HG02798 (cell line): ENCODE data around the gene MACROD2.
"Not testable (repeated sequence)": the region's sequence is repeated elsewhere in the genome, so short reads cannot be mapped to it uniquely, and the experiment has no call there.

Source experiments
- ATAC-seq: cut with Tn5 transposase; IDR thresholded peaks from one replicate; pipeline ENCODE4 v1.9.1; 2021; ENCODE audit warnings: mild to moderate bottlenecking; ENCODE audit not compliant: unreplicated experiment, poor library complexity

The MACROD2 gene

DNA sequence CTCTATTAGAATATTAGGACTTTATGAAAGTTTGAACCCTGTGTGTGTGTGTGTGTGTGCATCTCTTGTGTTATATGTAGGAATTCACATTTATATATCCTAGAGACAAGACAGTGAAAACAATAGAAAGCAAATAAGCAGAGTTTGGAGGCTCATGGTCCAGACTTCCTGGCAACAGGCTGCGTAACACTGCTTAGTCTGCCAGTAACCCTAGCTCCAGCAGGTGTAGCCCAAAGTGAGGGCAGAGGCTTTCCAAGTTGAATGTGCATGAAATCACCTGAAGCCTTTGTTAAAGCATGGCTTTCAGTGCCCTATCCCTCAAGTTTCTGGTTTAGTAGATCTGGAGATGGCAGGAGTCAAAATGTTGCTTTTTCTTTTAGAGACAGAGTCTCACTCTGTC lies 2008.0 kb downstream of the MACROD2 start:
- ATAC-seq = no peak

DNA sequence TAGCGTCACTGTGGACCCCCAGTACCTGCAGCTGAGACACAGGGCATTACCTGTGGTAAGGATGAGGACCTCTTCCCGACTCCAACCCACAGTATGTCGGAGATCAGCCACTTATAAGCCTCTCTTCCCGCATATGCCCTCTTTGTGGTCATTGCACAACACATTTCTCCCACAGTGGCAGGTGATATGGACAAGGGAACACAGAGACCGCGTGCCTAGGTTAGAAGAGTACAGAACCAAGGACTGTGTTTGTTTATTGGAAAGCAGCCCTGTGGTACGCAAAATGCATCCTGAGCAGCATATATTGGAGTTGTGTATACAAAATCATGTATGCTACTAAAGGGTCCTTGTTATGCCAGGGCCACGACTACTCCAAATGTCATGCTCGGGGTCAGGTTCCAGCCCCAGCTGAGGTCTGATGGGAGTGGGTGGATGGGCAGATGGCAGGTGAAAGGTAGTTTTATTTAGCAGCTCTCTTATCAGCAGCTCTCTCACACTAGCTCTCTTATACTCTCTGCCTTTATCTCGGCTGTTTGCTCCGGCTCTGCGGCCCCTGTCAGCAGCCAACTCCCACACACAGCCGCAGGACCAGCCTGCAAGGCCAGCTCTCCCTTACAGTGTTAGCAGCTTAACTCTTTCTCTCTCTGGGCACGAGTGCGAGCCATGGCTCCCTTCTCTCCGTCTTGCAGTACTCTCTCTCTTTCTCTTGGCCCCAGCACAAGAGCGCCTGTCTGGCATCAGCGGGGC lies 2009.0 kb downstream of the MACROD2 start:
- ATAC-seq = no peak

DNA sequence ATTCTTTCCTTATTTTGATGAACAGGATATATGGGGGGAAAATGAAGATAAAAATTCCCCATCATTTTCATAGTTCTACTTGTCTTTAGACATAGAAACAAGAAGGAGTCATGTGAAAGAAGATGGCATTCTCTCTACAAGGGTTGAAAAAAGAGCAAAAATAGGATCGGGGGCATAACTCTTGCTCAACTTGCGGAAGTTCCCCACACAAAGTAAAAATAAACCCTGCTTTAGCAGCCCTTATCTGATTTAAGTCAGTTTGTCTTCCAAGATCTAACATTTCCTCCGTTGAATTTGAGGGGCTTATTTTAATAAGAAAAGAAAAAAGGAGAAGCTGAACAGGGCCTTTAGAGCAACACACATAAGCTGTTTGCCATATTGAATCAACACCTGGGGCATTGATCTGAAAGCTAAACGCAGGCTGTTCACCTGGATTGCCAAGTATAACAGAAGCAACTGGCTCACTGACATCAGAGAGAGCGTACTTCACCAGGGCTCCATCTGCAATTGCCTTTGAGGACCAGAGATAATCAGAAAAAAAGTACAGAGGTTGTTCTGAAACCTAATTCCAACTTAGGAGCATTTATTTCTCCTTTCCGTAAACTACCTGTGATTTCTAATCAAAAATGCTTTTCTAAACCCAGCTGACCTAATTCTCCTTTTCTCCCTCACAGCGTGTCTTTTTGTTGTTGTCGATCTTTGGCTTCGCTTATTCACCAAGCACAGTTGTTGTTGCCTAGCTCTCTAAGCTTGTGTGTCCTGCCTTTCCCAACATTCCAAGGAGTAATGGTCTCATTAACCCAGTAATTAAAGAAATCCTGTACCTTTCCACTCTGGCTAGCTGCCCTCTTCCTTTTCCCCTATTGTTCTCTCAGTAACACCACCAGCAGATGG lies 2010.0 kb downstream of the MACROD2 start:
- no peak for ATAC-seq

DNA sequence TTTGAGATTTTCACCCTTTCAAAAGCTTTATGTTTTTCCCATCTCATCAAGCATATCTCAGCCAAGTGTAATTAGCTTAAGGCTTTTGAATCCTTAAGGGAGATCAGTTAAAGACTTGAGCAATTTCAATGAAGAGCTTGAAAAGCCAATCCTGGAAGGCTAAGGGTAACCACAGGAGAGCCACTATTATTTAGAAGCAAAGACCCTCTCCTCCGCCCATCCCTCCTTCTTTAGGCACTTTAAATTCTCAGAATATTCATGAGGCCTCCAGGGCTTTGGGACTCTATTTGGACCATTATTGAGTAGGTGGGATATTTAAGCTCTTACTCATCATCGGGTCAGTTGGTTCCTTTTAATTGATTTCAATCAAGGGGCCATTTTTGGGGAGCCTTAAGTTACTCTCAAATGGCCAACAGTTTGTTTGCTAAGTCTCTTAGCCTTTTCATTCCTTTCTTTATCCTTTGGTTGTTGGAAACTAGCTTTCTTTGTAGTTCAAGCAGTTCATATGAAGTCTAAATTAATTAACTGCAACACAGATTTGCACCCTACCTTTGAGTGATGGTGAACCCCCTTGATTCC lies 2010.7 kb downstream of the MACROD2 start:
- ATAC-seq = no peak

DNA sequence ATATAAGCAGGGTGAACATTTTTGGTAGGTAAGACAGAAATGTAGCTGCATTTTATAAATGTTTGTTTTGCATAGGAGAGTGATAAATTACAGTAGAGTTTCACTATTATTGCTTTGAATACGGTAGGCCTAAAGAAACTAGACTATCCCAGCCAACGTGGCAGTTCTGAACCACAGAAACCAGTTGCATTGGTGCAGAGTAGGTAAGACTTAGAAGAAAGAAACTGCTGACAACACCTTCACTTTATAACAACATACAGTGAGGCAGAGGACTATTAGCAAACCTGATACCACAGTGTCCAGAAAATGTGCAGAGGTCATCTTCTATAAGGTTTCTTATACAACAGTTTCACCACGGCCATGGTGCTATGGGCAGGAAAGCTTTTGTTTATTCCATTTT lies 2011.8 kb downstream of the MACROD2 start:
- ATAC-seq = peak; percentile 98

DNA sequence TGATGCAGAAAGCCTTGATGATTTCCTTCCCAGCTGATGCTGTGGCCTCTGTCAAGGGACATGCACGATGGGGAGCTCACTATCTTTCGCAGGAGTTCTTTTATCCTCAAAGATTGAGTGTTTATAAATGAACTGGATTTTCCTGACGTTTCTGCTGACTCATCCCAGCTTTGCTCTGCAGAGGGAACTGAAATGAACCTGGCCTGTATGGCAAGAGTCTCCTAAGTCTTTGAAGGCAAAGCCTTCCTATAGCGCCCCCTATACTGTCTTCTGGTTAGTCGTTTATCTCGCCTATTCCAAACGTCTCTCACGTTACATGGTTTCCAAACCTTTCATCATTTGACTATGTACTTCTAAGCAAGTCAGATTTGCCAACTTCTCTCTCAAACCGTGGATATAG lies 2012.6 kb downstream of the MACROD2 start:
- ATAC-seq = no peak

DNA sequence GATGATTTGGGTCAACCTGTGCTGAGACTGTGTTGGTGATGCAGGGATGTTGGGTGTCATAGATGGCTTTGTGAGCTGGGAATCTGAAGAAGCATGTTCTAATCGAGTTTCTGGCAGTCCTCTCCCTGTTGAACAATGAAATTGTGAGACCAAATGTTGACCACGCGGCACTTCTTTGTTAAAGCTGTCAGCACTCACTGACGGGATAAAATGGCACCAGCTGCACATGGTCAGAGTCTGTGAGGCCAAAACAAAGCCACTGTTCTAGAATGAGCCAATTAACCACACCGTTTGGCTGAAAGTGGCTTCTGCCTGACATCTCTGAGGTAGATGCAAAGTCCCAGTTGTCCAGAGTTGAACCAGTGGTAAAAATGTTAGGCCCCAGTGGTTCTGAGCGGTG lies 2015.7 kb downstream of the MACROD2 start:
- ATAC-seq = no peak

DNA sequence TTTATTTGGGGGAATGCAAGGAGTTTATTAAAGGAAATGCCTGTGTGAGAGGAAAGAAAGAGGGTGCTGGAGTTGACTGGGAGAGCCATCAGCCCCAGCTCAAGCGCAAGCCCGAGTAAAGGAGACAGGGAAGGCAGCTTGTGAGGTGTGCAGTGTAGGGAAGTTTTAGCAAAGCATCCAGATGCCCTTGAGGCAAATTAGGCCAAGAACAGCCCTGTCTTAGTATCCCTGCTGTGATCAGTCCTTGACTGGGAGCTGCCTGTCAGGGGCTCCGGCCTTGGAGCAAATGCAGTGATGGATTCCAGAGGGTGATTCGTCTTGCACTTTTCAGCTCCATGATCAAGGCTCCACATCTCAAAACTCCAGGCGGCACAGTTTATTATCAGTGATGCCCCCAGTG lies 2016.2 kb downstream of the MACROD2 start:
- ATAC-seq = no peak

DNA sequence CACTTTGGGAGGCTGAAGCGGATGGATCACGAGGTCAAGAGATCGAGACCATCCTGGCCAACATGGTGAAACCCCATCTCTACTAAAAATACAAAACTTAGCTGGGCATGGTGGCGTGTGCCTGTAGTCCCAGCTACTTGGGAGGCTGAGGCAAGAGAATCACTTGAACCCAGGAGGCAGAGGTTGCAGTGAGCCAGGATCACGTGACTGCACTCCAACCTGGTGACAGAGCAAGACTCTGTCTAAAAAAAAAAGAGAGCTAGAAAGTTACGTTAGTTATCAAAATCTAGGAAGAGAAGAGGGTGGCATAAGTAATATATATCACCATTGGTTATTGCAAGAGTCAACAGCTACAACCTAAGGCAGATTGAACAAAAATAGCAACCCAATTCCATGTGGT lies 2017.6 kb downstream of the MACROD2 start:
- not testable (repeated sequence) for ATAC-seq

DNA sequence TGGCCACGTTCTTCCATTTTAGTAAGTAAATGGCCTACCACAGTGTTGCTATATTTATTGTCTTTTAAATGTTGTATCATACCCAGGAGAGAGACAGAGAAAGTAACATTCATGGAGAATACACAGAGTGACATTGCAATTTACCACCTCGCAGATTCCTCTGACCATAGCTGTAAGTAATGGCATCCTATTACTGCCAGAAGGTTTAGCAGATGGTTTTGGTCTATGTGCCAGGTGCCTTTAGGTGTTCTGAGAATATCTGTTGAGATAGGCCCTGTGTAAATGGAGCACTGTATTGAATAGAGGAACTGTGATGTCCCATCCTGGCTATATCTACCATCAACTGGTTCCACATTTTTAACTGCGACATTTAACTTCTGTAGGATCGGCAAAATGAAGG lies 2018.3 kb downstream of the MACROD2 start:
- no peak for ATAC-seq

DNA sequence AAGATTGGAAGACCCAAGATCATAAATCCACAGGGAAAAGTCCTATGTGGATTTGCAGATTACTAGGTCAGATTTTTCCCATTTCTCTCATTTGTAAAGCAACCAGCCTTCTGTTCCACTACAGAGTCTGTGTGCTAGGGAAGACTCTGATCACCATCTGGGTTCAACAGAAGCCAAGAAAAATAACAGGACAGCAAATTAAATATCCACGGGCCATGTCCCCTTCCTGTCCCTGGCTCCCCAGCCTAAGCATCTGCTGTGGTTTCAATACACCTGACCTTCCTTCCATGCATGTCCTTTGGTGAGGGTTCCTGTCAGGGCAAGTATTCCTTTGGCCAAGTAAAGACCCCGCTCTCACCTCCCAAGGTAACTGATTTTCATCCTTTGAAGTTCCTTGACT lies 2019.1 kb downstream of the MACROD2 start:
- no peak for ATAC-seq

DNA sequence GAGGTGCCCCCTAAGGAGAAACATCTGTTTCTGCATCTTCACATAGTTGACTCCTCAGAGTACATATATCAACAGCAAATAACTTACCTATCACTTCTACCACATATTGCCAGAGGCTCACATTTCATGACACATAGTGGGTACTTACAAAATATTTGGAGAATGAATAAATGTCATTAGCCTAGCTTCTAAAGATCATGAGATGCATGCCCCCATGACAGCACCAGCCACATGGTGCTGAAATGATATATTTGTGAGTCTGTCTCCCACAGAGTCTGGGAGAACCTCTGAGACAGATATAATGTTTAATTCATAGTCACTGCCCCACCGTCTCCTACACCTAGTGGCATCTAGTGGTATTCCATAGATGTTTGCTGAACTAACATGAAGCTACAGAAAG lies 2022.3 kb downstream of the MACROD2 start:
- ATAC-seq = no peak

DNA sequence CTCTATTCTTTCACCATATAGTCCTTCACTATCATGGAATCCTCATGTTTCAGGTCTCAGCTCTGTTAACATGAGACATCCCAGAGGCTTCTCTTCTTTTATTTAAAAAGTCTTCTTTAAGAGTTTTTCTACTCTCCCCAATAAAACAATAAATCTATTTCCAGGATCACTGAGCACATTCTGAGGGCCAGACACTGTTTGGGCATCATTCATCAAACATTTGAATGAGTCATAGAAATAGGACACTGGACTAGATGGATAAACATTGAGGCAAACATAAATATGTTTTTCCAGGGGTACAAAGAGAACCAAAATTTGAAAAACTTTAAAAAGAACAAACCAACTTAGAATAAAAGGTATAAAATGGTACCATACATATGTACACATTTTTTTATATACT lies 2023.6 kb downstream of the MACROD2 start:
- no peak for ATAC-seq

DNA sequence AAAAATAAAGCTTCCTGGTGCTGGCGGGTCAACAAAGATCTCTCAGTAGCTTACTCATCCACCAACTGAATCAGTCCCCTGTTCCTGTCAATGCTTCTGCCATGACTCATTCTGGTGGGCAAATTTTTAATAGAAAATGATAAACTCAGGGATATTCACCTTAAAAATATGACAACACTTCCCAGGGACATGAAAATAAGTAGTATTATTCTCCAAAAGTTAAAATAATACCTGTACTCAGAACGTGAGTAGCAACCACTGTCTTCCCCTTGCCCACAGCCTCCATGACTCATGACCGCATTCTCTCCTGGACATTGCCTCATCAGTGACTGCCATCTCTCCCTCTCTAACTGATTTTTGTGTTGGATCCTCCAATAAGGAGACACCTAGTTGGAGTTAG lies 2025.7 kb downstream of the MACROD2 start:
- no peak for ATAC-seq

DNA sequence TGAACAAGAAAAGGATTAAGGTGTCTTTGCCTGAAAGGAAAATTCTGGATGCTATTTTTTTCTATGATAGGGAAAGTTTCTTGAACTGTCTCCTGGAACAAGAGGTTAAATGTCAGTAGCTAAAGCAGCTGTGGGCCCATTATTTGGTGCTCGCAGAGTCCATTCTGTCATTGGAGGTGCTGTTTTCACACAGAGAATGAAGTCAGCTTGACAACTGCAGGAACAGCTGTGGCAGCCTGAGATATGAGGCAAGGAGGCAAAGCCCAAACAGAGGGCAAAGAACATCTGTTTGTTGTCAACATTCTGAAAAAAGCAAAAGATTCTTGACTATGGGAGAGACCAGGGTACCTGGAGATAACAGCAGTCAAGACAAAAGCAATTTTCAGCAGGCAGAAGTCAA lies 2029.8 kb downstream of the MACROD2 start:
- ATAC-seq = no peak

DNA sequence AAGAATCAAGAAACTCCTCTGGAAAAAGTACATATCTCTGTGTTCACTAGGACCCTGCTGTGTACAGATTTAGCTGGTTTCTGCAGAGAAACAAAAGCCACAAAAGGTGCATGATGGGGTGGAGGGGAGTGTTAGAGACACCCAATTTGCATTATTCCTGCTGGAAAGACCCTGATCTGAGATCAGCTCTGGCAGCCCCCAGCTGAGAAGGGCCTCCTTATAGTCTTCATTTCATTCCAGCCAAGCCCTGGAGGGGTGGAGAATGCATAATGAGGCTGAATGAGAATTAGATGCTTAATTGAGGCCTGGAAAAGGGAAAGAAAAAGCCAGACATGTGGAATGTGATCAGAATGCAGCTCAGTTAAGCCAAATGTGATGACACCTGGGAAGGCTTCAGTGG lies 2032.4 kb downstream of the MACROD2 start:
- ATAC-seq = no peak

DNA sequence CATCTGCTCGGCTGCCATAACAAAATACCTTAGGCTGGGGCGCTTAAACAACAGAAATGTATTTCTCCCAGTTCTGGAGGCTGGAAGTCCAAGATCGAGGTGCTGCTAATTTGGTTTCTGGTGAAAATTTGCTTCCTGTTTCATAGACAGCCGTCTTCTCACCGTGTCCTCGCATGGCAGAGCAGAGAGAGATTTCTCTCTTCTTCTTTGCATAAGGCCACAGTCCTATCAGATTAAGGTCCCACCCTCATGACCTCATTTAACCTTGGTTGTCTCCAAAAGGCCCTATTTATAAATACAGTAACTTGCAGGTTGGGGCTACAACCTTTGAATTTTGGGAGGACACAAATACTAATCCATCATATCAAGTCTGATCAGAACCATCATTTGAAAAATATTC lies 2033.6 kb downstream of the MACROD2 start:
- peak; percentile 69 for ATAC-seq

DNA sequence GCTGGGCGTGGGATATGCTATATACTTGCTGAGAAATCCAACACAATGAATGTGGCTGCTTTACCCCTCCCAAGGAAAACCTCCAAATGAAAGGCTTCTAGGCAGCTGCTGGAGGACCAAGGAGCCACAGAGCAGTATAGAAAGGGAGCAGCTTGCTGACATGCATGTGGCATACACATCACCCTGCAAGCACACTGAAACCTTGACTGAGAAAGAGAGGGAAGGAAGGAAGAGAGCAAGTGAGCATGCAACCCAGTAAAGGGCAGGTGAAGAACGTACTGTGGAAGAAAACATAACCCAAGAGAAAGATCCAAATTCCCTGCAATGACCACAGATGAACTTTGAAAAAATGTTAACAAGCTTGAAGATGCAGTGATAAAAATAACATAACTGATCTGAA lies 2034.9 kb downstream of the MACROD2 start:
- ATAC-seq = no peak

DNA sequence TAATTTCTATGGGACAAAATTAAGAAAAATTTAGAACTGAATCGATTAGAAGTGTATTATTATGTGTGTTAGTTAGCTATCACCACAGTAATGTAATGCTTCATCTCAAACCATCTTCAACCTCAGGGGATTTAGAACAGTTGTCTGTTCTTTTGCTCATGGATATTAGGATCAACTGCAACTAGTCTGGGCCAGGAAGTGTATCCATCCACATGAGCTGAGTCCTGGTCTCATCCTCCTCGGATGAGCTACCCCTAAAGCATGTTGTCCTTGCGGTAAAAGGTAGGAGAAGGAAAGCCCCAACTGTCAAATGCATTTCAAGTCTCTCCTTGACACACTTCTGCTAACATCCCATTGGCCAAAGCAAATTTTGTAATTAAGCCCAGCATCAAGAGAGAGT lies 2040.3 kb downstream of the MACROD2 start:
- no peak for ATAC-seq

DNA sequence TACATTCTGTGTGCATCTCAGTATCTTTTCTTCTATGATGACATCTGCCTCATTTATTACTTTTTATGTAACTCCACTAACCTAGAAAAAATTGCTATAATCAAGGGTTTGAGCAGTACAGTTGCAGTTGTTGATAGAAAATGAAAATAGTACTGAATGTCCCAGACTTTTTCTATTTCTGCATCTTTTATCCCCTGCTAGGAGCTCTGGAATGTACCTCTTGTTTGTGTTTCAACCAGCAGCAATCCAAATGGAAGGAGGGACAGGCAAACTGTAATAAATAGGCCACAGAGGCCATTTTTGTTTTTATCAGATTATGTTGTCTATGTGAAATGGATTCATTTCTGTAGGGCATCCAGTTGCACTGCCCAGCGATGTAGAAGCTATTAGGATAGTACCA lies 2041.0 kb downstream of the MACROD2 start:
- no peak for ATAC-seq

DNA sequence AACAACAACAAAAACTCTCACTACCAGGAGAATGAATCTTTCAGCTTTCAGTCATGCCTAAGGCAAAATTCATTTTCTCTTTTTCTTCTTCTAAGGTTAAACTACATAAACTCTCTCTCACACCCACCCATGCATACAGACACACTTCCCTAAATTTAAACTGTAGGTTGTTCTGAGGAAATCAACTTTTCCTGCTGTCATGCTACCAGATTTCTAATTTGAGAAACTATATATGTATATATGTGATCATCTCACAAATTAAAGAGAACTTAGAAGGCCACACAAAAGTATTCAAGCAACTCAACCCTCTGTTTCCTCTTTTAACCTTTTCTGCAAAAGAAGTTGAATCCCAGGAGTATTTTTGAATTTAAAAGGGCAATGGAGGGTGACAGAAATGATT lies 2045.4 kb downstream of the MACROD2 start:
- ATAC-seq = no peak
